Uterus (tissue), 4 donors: ENCODE results near the gene RSL1D1. TPM values are rescaled to one million over a fixed set of nuclear protein-coding genes. Genes with fewer than 3 reads are reported as not detected.
"Not testable (repeated sequence)": the region's sequence is repeated elsewhere in the genome, so short reads cannot be mapped to it uniquely, and the experiment has no call there.

Experiments used
- DNase-seq, 2 donors: peaks; one replicate each; pipeline ENCODE4 v3.0.0-alpha.2; 2019 to 2020
- H3K27ac ChIP-seq, 2 donors: fragments of 200-600 bp; sonication (generic); 1 replicate in 1 of 2; 2 replicates in 1 of 2; pipeline ENCODE4 v1.5.1; 2016 to 2018
- H3K27me3 ChIP-seq, 2 donors: fragments of 200-600 bp; sonication (generic); one replicate each; pipeline ENCODE4 v1.5.1; 2018 to 2019; ENCODE audit warnings: control low read depth in 1 of 2
- H3K36me3 ChIP-seq, 2 donors: fragments of 200-600 bp; sonication (generic); one replicate each; pipeline ENCODE4 v1.5.1; 2019; ENCODE audit warnings: control low read depth in 1 of 2
- H3K4me1 ChIP-seq, 2 donors: fragments of 200-600 bp; sonication (generic); one replicate each; pipeline ENCODE4 v1.5.1; 2018 to 2019; ENCODE audit warnings: control low read depth in 1 of 2
- H3K4me3 ChIP-seq, 2 donors: fragments of 200-600 bp; sonication (generic); 1 replicate in 1 of 2; 2 replicates in 1 of 2; pipeline ENCODE4 v1.5.1; 2018 to 2019; ENCODE audit warnings: mild to moderate bottlenecking in 1 of 2
- H3K9me3 ChIP-seq, 2 donors: fragments of 200-600 bp; sonication (generic); one replicate each; pipeline ENCODE4 v1.5.1; 2019; ENCODE audit warnings: control low read depth in 1 of 2
- CTCF ChIP-seq, 4 experiments: fragments of 200-600 bp in 2 of 4; fragments of 450-650 bp in 2 of 4; sonication (generic) in 2 of 4; IDR thresholded peaks; one replicate each; pipeline ENCODE4 v1.5.1; 2016 to 2019; ENCODE audit warnings: antibody characterized with exemption in 4 of 4, mild to moderate bottlenecking in 2 of 4, moderate library complexity in 1 of 4
- POLR2A ChIP-seq, 2 donors: fragments of 450-650 bp; IDR thresholded peaks; one replicate each; pipeline ENCODE4 v1.6.1; 2016; ENCODE audit warnings: antibody characterized with exemption in 2 of 2, mild to moderate bottlenecking in 1 of 2, moderate library complexity in 1 of 2
- intact Hi-C: fragments of 100-400 bp; cut with DNase I; formaldehyde crosslinking; loops from one replicate; pipeline ENCODE4 v1.15.1; 2023; ENCODE audit warnings: low total_unique reads
- total RNA-seq, 4 donors: library from RNA; depleted of rRNA in 3 of 4; stranded (reverse); fragments of >200 nt in 3 of 4; gene quantifications; one replicate each; pipeline versions ENCODE4 v1.1.0 to v1.2.4, GENCODE V29; 2014 to 2023
- donor health status: DM: yes; HTN: yes; CAD: no.

The RSL1D1 gene
- total RNA-seq, 4 donors from 2014 or later, result 97.9 to 484 (median 164) TPM

- no peak for DNase-seq
- intact Hi-C loops, result no loop called here
- no peaks in the 10 kb centered on the region for H3K27me3 ChIP-seq
- H3K9me3 ChIP-seq, result no peaks in the 10 kb centered on the region
- H3K27ac ChIP-seq, result no peak overlapping the region
- TF ChIP-seq CTCF (IDR thresholded peaks at IDR 0.05) (no peak), POLR2A (IDR thresholded peaks at IDR 0.05) (no peak)
- no peaks in the 10 kb centered on the region for H3K4me1 ChIP-seq
- H3K4me3 ChIP-seq, result no peak overlapping the region
- H3K36me3 ChIP-seq, result no peaks in the 10 kb centered on the region
These were observed 15.3 kb downstream of the RSL1D1 start for GRCh38 chr16:11835891-11836649.

DNA sequence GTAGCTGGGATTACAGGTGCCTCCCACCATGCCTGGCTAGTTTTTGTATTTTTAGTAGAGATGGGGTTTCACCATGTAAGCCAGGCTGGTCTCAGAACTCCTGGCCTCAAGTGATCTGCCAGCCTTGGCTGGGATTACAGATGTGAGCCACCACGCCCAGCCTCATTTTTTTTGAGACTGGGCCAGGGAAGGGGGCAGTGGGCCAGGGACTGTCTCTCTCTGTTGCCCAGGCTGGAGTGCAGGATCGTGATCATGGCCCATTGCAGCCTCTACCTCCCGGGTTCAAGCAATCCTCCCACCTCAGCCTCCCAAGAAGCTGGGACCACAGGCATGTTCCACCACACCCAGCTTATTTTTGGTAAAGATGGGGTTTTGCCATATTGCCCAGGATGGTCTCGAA, 16.0 kb downstream of the RSL1D1 start:
- H3K36me3 ChIP-seq, result no peaks in the 10 kb centered on the region
- H3K9me3 ChIP-seq, result no peaks in the 10 kb centered on the region
- no peak overlapping the region for H3K27ac ChIP-seq
- no peak overlapping the region for H3K4me3 ChIP-seq
- no peaks in the 10 kb centered on the region for H3K4me1 ChIP-seq
- TF ChIP-seq POLR2A (IDR thresholded peaks at IDR 0.05) (no peak), CTCF (IDR thresholded peaks at IDR 0.05) (no peak)
- intact Hi-C loops, result no loop called here
- DNase-seq, result no peak
- H3K27me3 ChIP-seq, result no peaks in the 10 kb centered on the region

DNA sequence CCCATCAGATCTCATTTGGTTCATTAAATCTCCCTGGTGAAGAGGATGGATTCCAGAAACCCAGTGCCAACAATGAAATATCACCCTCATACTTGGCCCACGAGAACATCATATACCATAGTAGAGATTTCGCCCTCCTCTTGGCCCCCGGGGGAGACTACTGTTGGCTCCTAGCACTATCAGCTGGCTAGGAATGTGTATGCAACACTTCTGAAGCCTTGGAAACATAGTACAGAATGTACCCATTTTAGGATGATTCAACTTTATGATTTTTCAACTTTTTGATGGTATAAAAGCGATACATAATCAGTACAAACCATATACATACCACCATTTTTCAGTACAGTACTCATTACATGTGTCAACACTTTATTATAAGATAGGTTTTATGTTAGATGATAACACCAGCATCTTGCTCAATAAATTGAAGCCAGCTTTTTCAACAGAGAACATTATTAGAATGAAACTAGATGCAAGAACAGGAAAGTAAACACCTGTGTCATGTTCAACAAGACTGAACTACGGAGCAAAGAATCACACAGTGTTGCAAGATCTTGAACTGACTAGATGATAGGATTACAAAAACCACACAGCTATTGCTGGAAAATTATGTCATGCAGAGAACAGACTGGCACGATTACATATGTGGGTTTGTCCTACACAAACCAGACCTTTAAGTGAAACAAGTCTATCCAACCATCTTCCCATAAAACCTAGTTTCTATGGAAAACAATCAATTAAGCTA, 17.2 kb downstream of the RSL1D1 start:
- Histone ChIP-seq H3K4me3 (no peak overlapping the region), H3K27me3 (no peaks in the 10 kb centered on the region), H3K36me3 (no peaks in the 10 kb centered on the region), H3K27ac (no peak overlapping the region), H3K9me3 (no peaks in the 10 kb centered on the region), H3K4me1 (no peaks in the 10 kb centered on the region)
- DNase-seq, result no peak
- intact Hi-C loops, result no loop called here
- no peak for TF ChIP-seq POLR2A (IDR thresholded peaks at IDR 0.05)
- TF ChIP-seq CTCF (IDR thresholded peaks at IDR 0.05), result no peak

DNA sequence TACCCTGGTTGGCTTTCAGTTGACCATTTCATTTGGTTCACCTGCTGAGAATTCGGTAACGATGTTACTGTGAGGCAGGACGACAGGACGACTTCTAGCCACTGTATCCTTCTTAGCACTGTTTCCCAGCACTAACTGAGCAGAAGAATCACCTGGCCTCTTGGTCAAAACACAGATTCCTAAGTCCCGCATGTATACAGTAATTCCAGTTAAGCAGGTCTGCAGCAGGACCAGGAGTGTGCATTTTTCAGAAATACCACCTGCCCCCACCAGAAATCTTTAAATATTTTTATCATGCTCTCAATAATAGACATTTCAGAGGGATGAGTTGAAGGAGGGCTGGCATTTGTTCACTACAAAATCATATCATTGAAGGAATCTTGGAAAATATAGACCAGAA, 22.6 kb downstream of the RSL1D1 start:
- no peak overlapping the region for H3K4me3 ChIP-seq
- intact Hi-C loops, result no loop called here
- no peak for TF ChIP-seq POLR2A (IDR thresholded peaks at IDR 0.05)
- TF ChIP-seq CTCF (IDR thresholded peaks at IDR 0.05), result no peak
- H3K4me1 ChIP-seq, result no peaks in the 10 kb centered on the region
- H3K36me3 ChIP-seq, result no peaks in the 10 kb centered on the region
- no peaks in the 10 kb centered on the region for H3K9me3 ChIP-seq
- H3K27me3 ChIP-seq, result no peaks in the 10 kb centered on the region
- DNase-seq, result no peak
- no peak overlapping the region for H3K27ac ChIP-seq

- H3K4me1 ChIP-seq, H3K27ac ChIP-seq, H3K27me3 ChIP-seq, H3K4me3 ChIP-seq, intact Hi-C loops, H3K9me3 ChIP-seq, H3K36me3 ChIP-seq, DNase-seq: not testable (repeated sequence)
These were observed 25.7 kb downstream of the RSL1D1 start for GRCh38 chr16:11825520-11826165.
